Coronary artery (tissue), 2 donors: ENCODE results near the gene DISP3.

Experiments
- DNase-seq: peaks from one replicate; pipeline ENCODE4 v3.0.0-alpha.2; 2017; ENCODE audit warnings: low spot score
- H3K27ac ChIP-seq, 2 donors: fragments of 200-600 bp; sonication (generic); one replicate each; pipeline ENCODE4 v1.5.1; 2016 to 2019
- H3K4me3 ChIP-seq: fragments of 200-600 bp; sonication (generic); 2 replicates; pipeline ENCODE4 v1.5.1; 2016; ENCODE audit warnings: mild to moderate bottlenecking, moderate library complexity
- TF ChIP-seq, protein P1 (sequence below): fragments of 200-600 bp; sonication (generic); IDR thresholded peaks from one replicate; pipeline ENCODE4 v1.5.1; 2019; ENCODE audit warnings: antibody characterized with exemption

The DISP3 gene

DNA sequence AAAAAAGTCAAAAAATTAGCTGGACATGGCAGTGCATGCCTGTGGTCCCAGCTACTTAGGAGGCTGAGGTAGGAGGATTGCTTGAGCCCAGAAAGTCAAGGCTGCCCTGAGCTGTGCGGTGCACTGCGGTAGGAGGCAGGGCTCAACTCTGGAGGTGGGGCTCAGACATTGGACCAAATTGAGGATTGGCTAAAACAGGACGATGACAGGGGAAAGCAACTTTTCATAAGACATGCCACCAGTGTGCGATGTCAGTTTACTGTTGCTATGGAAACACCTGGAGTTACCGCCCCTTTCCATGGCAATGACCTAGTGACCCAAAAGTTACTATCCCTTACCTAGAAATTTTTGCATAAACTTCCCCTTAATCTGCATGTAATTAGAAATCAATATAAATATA lies 85.3 kb downstream of the DISP3 start:
- Histone ChIP-seq H3K27ac (no peak overlapping the region), H3K4me3 (no peak overlapping the region)
- DNase-seq, result no peak
- TF ChIP-seq, protein P1, sequence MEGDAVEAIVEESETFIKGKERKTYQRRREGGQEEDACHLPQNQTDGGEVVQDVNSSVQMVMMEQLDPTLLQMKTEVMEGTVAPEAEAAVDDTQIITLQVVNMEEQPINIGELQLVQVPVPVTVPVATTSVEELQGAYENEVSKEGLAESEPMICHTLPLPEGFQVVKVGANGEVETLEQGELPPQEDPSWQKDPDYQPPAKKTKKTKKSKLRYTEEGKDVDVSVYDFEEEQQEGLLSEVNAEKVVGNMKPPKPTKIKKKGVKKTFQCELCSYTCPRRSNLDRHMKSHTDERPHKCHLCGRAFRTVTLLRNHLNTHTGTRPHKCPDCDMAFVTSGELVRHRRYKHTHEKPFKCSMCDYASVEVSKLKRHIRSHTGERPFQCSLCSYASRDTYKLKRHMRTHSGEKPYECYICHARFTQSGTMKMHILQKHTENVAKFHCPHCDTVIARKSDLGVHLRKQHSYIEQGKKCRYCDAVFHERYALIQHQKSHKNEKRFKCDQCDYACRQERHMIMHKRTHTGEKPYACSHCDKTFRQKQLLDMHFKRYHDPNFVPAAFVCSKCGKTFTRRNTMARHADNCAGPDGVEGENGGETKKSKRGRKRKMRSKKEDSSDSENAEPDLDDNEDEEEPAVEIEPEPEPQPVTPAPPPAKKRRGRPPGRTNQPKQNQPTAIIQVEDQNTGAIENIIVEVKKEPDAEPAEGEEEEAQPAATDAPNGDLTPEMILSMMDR, result no peak

GRCh38 chr1:11566042-11566850 lies 87.3 kb downstream of the DISP3 start:
- DNase-seq, result no peak

GRCh38 chr1:11567244-11568065 lies 88.5 kb downstream of the DISP3 start:
- H3K27ac ChIP-seq, result no peak overlapping the region
- H3K4me3 ChIP-seq, result no peak overlapping the region
- TF ChIP-seq, protein P1, result no peak
- DNase-seq, result no peak

More at GRCh38 chr1:11566042-11566850, 87.3 kb downstream of the DISP3 start:
- TF ChIP-seq, protein P1, result no peak
- H3K27ac ChIP-seq, result no peak overlapping the region
- H3K4me3 ChIP-seq, result no peak overlapping the region

- Histone ChIP-seq H3K27ac (no peak overlapping the region), H3K4me3 (no peak overlapping the region)
- TF ChIP-seq, protein P1, result no peak
- no peak for DNase-seq
These were observed 89.7 kb downstream of the DISP3 start for GRCh38 chr1:11568687-11569086.

DNA sequence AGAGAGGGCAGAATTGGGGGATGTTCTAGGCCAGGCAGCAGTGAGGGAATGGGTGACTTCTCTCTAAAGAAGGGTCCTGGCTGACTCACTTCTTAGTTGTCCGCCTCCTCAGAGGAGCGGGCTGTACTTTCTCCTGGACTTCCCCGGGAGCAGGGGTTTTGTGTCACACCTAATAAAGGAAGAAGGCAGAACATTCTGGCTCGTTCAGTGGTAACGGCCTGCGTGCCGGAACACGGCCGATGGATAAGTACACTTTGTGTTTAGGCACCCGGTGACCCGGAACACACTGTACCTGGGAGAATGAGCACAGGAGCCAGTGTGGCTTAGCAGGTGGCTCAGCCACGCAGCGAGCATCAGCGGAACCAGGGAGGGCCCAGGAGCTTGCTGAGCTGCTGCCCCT lies 90.6 kb downstream of the DISP3 start:
- Histone ChIP-seq H3K4me3 (no peak overlapping the region), H3K27ac (no peak overlapping the region)
- TF ChIP-seq, protein P1, result no peak
- no peak for DNase-seq

DNA sequence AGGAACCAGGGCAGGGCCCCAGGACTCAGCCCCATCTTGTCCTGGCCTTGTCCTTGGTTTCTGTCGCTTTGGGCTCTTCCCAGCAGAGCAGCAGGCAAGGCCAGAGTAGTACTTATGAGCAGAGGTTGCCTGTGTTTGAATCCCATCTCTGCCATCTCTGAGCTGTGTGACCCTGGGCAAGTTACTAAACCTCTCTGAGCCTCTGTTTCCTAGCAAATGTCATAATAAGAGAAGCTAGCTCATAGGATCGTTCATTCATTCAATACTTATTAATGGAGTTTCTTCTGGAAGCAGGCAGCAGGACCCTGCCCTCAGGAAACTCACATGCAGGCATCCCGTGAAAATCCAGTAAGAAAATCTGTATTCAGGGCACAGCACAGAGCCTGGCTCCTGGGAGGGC lies 91.0 kb downstream of the DISP3 start:
- Histone ChIP-seq H3K4me3 (no peak overlapping the region), H3K27ac (no peak overlapping the region)
- TF ChIP-seq, protein P1, result no peak
- DNase-seq, result no peak
